Loucy (cell line): ENCODE data around the gene IFT80.

Experiments used
- H2AFZ ChIP-seq: fragments of 200-600 bp; sonication (generic); 2 replicates; pipeline ENCODE4 v1.6.0; 2016; ENCODE audit warnings: antibody characterized with exemption, mild to moderate bottlenecking, low read length, moderate library complexity
- H3F3A ChIP-seq: fragments of 200-600 bp; 2 replicates; pipeline ENCODE4 v1.6.0; 2016; ENCODE audit warnings: antibody characterized with exemption, low read depth, mild to moderate bottlenecking
- H3K27me3 ChIP-seq: fragments of 200-600 bp; sonication (generic); 2 replicates; pipeline ENCODE4 v1.6.1; 2014; ENCODE audit warnings: low read length, mild to moderate bottlenecking; ENCODE audit not compliant: insufficient read depth, poor library complexity, severe bottlenecking
- H3K36me3 ChIP-seq: fragments of 200-600 bp; sonication (generic); 2 replicates; pipeline ENCODE4 v1.6.1; 2016; ENCODE audit warnings: low read length; ENCODE audit not compliant: insufficient read depth
- H3K4me1 ChIP-seq: fragments of 200-600 bp; sonication (generic); 2 replicates; pipeline ENCODE4 v1.5.1; 2014; ENCODE audit warnings: low read length, mild to moderate bottlenecking; ENCODE audit not compliant: insufficient read depth, poor library complexity, severe bottlenecking
- H3K4me2 ChIP-seq: fragments of 200-600 bp; sonication (generic); 2 replicates; pipeline ENCODE4 v1.6.0; 2014; ENCODE audit warnings: antibody characterized with exemption, low read length, low read depth, mild to moderate bottlenecking; ENCODE audit not compliant: poor library complexity, severe bottlenecking
- H3K4me3 ChIP-seq: fragments of 200-600 bp; sonication (generic); 2 replicates; pipeline ENCODE4 v1.5.1; 2014; ENCODE audit warnings: low read length, mild to moderate bottlenecking, mixed read lengths; ENCODE audit not compliant: poor library complexity, severe bottlenecking
- H3K79me2 ChIP-seq: fragments of 200-600 bp; sonication (generic); 2 replicates; pipeline ENCODE4 v1.6.1; 2014; ENCODE audit warnings: low read length; ENCODE audit not compliant: insufficient read depth
- H3K9ac ChIP-seq: fragments of 200-600 bp; sonication (generic); 2 replicates; pipeline ENCODE4 v1.6.0; 2014; ENCODE audit warnings: mild to moderate bottlenecking, low read depth, low read length, moderate library complexity; ENCODE audit not compliant: poor library complexity, severe bottlenecking
- H3K9me2 ChIP-seq: fragments of 200-600 bp; sonication (generic); replicated peaks from 2 replicates; pipeline ENCODE4 v1.6.1; 2016; ENCODE audit warnings: low read depth, low read length, mixed read lengths
- H3K9me3 ChIP-seq: fragments of 200-600 bp; sonication (generic); 2 replicates; pipeline ENCODE4 v1.6.1; 2014; ENCODE audit warnings: mild to moderate bottlenecking, antibody characterized with exemption, low read length, low read depth; ENCODE audit not compliant: insufficient read depth
- H4K20me1 ChIP-seq: fragments of 200-600 bp; sonication (generic); 2 replicates; pipeline ENCODE4 v1.6.0; 2014; ENCODE audit warnings: antibody characterized with exemption, low read length, mild to moderate bottlenecking; ENCODE audit not compliant: insufficient read depth, poor library complexity, severe bottlenecking
- CTCF ChIP-seq: fragments of 200-600 bp; sonication (generic); conservative IDR thresholded peaks from 2 replicates; pipeline ENCODE4 v1.5.1; 2014; ENCODE audit warnings: mild to moderate bottlenecking, antibody characterized with exemption, low read length
- EZH2phosphoT487 ChIP-seq: fragments of 200-600 bp; IDR thresholded peaks from 2 replicates; pipeline ENCODE4 v1.6.1; 2018; ENCODE audit warnings: antibody characterized with exemption, mild to moderate bottlenecking, moderate library complexity, borderline replicate concordance

Gene IFT80

DNA sequence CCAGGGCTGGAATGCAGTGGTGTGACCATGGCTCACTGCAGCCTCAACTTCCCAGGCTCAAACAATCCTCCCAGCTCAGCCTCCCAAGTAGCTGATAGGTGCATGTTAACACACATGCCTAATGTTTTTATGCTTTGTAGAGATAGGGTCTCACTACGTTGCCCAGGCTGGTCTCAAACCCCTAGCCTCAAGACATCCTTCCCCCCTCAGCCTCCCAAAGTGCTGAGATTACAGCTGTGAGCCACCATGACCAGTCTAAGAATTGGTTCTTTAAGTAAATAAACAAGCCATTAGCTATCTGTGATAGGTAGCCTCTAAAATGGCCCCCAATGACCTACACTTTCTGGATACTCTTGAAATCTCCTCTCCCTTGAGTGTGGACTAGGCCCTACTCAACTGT, 46.8 kb upstream of the IFT80 start:
- Histone ChIP-seq H3K4me3 (no peak overlapping the region), H3K9me3 (no peaks in the 10 kb centered on the region), H3K79me2 (no peaks in the 10 kb centered on the region), H3K4me1 (peaks cover 3% of the 10 kb centered on the region), H3K27me3 (no peaks in the 10 kb centered on the region), H3K9ac (no peak overlapping the region), H3K9me2 (no peaks in the 10 kb centered on the region), H3K4me2 (no peak overlapping the region), H4K20me1 (no peaks in the 10 kb centered on the region), H3K36me3 (no peaks in the 10 kb centered on the region), H2AFZ (no peak overlapping the region), H3F3A (no peaks in the 10 kb centered on the region)
- TF ChIP-seq CTCF = no peak
- TF ChIP-seq EZH2phosphoT487 = no peak

DNA sequence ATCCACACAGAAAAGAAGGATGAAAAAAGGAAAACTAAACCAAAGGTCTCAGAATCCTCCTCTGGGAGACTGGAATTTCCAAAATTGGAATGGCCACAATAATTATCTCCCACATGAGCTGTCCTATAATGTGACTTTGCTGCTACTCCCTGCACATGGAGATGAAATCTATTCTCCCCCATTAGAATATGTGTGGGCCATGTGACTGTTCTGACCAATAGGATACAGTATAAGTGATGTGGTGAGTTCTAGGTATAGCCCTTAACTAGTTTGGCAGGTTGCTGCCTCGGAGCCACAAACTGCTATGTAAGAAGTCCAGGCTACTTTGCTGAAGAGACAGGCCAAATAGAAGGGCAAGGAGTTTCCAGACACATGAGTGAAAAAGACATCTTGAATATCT, 45.4 kb upstream of the IFT80 start:
- Histone ChIP-seq H4K20me1 (no peaks in the 10 kb centered on the region), H2AFZ (no peak overlapping the region), H3F3A (no peaks in the 10 kb centered on the region), H3K36me3 (no peaks in the 10 kb centered on the region), H3K4me1 (peaks cover 3% of the 10 kb centered on the region), H3K9ac (no peak overlapping the region), H3K4me2 (no peak overlapping the region), H3K9me3 (no peaks in the 10 kb centered on the region), H3K9me2 (no peaks in the 10 kb centered on the region), H3K79me2 (no peaks in the 10 kb centered on the region), H3K27me3 (no peaks in the 10 kb centered on the region), H3K4me3 (no peak overlapping the region)
- TF ChIP-seq EZH2phosphoT487 (no peak), CTCF (no peak)

DNA sequence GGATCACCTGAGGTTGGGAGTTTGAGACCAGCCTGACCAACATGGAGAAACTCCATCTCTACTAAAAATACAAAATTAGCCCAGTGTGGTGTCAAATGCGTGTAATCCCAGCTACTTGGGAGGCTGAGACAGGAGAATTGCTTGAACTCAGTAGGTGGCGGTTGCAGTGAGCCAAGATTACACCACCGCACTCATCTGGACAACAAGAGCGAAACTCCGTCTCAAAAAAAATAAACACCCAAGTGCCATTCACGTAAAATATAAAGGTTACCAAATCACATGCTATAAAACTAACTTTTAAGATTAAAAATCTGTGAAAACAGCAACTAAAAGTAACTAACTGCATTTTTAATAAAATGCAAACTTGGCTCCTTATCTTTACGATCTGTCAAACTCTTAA, 41.7 kb upstream of the IFT80 start:
- no peak overlapping the region for H2AFZ ChIP-seq
- H3K27me3 ChIP-seq = no peaks in the 10 kb centered on the region
- H3K9me2 ChIP-seq = no peaks in the 10 kb centered on the region
- no peak overlapping the region for H3K4me2 ChIP-seq
- H3K36me3 ChIP-seq = peaks cover 4% of the 10 kb centered on the region; the same call in 1 of the 2 replicates
- H3K9ac ChIP-seq = no peak overlapping the region
- no peaks in the 10 kb centered on the region for H3K9me3 ChIP-seq
- TF ChIP-seq CTCF (no peak), EZH2phosphoT487 (no peak)
- no peaks in the 10 kb centered on the region for H3F3A ChIP-seq
- H3K4me3 ChIP-seq = no peak overlapping the region
- no peaks in the 10 kb centered on the region for H4K20me1 ChIP-seq
- no peaks in the 10 kb centered on the region for H3K79me2 ChIP-seq
- peaks cover 3% of the 10 kb centered on the region for H3K4me1 ChIP-seq
